Activated naive CD8-positive, alpha-beta T cell treated with anti-CD3 and anti-CD28 coated beads for 36 hours (primary cell): ENCODE results near the gene TRMO. TPM values are rescaled to one million over a fixed set of nuclear protein-coding genes. Genes with fewer than 3 reads are reported as not detected.
"Not testable (repeated sequence)": the region's sequence is repeated elsewhere in the genome, so short reads cannot be mapped to it uniquely, and the experiment has no call there.

Experiments
- DNase-seq: peaks from one replicate; pipeline ENCODE4 v3.0.0; 2021
- H3K27ac Mint-ChIP-seq: one replicate; pipeline ENCODE4 v1.8.0; 2022; ENCODE audit warnings: mild to moderate bottlenecking, moderate library complexity, mixed read lengths
- H3K27me3 Mint-ChIP-seq: one replicate; pipeline ENCODE4 v1.8.0; 2022; ENCODE audit warnings: mild to moderate bottlenecking, mixed read lengths
- H3K36me3 Mint-ChIP-seq: one replicate; pipeline ENCODE4 v1.8.0; 2021; ENCODE audit warnings: mild to moderate bottlenecking, mixed read lengths
- H3K4me1 Mint-ChIP-seq: one replicate; pipeline ENCODE4 v1.8.0; 2021; ENCODE audit warnings: mixed read lengths
- H3K4me3 Mint-ChIP-seq: one replicate; pipeline ENCODE4 v1.8.0; 2022; ENCODE audit warnings: mild to moderate bottlenecking, moderate library complexity, mixed read lengths
- H3K9me3 Mint-ChIP-seq: one replicate; pipeline ENCODE4 v1.8.0; 2022; ENCODE audit warnings: mixed read lengths
- total RNA-seq, 2 experiments: library from RNA; stranded (reverse); gene quantifications; one replicate each; pipeline ENCODE4 v1.2.3, GENCODE V29; 2021

TRMO gene
- total RNA-seq, 2 experiments from 2014 or later, result 17.7 to 18.1 TPM

GRCh38 chr9:97947094-97947493 is 24.8 kb upstream of the TRMO start:
- not testable (repeated sequence) for H3K4me3 Mint-ChIP-seq, H3K9me3 Mint-ChIP-seq, H3K27me3 Mint-ChIP-seq, H3K36me3 Mint-ChIP-seq, H3K27ac Mint-ChIP-seq, DNase-seq, H3K4me1 Mint-ChIP-seq

GRCh38 chr9:97945470-97945869 is 23.2 kb upstream of the TRMO start:
- not testable (repeated sequence) for H3K4me1 Mint-ChIP-seq, H3K36me3 Mint-ChIP-seq, H3K4me3 Mint-ChIP-seq, H3K9me3 Mint-ChIP-seq, H3K27me3 Mint-ChIP-seq, H3K27ac Mint-ChIP-seq, DNase-seq

- H3K27me3 Mint-ChIP-seq, result no peaks in the 10 kb centered on the region
- no peaks in the 10 kb centered on the region for H3K4me1 Mint-ChIP-seq
- no peak for DNase-seq
- H3K4me3 Mint-ChIP-seq, result no peak overlapping the region
- H3K27ac Mint-ChIP-seq, result no peak overlapping the region
- no peaks in the 10 kb centered on the region for H3K9me3 Mint-ChIP-seq
- no peaks in the 10 kb centered on the region for H3K36me3 Mint-ChIP-seq
Measured at GRCh38 chr9:97944612-97945011, 22.3 kb upstream of the TRMO start.

DNA sequence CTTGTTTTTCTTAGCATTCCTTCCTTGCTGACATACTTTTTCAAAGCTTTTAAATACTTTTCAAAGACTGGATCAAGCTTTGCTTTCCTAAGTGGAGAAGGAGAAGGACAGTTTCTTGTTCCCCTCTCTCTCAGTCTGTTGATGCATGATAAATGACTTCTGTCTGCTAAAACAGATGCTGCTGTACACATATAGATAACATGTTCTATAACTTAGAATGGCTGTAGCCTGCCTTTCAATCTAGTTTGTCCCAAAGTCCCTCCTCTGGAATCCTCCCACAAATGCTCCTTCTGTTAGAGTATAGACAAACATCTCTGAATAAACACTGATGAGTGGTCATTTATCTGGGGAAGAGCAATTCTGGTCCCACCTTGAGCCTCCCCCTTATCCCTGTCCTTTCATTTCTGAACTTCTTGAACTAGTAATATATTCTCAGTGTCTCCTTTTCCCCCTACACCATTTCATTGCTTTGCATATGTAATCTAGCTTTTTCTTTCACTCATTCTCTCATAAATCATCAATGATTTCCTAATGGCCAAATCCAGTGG is 21.1 kb upstream of the TRMO start:
- no peak overlapping the region for H3K27ac Mint-ChIP-seq
- no peak overlapping the region for H3K4me3 Mint-ChIP-seq
- no peaks in the 10 kb centered on the region for H3K36me3 Mint-ChIP-seq
- H3K27me3 Mint-ChIP-seq, result no peaks in the 10 kb centered on the region
- DNase-seq, result no peak
- H3K4me1 Mint-ChIP-seq, result peaks cover 5% of the 10 kb centered on the region
- H3K9me3 Mint-ChIP-seq, result no peaks in the 10 kb centered on the region

- no peaks in the 10 kb centered on the region for H3K36me3 Mint-ChIP-seq
- H3K9me3 Mint-ChIP-seq, result no peaks in the 10 kb centered on the region
- no peak overlapping the region for H3K27ac Mint-ChIP-seq
- no peaks in the 10 kb centered on the region for H3K27me3 Mint-ChIP-seq
- no peak overlapping the region for H3K4me3 Mint-ChIP-seq
- DNase-seq, result no peak
- H3K4me1 Mint-ChIP-seq, result peaks cover 15% of the 10 kb centered on the region
Measured at GRCh38 chr9:97941323-97941722, 19.0 kb upstream of the TRMO start.

DNA sequence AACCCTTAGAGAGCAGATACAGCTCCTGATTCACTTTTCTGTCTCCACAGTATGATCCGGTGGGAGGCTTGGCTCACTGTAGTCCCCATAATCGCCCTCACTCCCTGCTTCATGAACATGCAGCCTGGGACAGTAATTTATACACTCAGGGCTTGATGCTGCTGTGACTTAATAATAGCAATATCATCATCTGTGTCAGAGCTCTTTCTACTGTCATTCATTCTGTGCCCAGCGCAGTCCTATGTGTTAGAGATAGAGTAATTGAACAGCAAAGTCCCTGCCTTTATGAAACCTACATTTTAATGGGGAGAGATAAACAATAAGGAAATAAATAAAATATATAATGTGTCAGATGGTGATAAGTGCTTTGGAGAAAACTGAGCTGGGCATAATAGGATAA is 18.4 kb upstream of the TRMO start:
- Mint-ChIP-seq H3K4me1 (peaks cover 15% of the 10 kb centered on the region), H3K4me3 (no peak overlapping the region), H3K9me3 (no peaks in the 10 kb centered on the region), H3K27ac (no peak overlapping the region), H3K36me3 (no peaks in the 10 kb centered on the region), H3K27me3 (no peaks in the 10 kb centered on the region)
- DNase-seq, result no peak

DNA sequence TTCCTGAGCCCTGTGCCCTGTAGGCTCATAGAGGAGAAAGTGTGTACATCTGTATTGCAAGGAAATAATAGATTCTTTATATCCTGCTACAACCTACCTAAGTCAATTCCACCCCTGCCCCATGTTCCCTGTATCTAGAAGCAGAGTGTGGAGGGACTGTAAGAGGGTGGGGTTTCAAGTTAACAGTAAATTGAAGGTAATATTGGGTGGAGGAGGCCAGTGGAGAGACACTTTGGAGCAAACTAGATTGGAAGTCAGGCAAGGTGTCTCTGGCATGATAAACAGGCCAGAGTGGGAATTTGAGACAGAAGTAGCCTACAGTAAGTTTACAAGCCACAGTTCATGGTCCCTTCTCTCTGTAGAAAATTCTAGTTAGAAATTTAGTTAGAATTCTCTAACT is 17.9 kb upstream of the TRMO start:
- DNase-seq, result no peak
- Mint-ChIP-seq H3K27me3 (no peaks in the 10 kb centered on the region), H3K9me3 (no peaks in the 10 kb centered on the region), H3K4me3 (no peak overlapping the region), H3K27ac (no peak overlapping the region), H3K4me1 (peaks cover 15% of the 10 kb centered on the region), H3K36me3 (no peaks in the 10 kb centered on the region)

DNA sequence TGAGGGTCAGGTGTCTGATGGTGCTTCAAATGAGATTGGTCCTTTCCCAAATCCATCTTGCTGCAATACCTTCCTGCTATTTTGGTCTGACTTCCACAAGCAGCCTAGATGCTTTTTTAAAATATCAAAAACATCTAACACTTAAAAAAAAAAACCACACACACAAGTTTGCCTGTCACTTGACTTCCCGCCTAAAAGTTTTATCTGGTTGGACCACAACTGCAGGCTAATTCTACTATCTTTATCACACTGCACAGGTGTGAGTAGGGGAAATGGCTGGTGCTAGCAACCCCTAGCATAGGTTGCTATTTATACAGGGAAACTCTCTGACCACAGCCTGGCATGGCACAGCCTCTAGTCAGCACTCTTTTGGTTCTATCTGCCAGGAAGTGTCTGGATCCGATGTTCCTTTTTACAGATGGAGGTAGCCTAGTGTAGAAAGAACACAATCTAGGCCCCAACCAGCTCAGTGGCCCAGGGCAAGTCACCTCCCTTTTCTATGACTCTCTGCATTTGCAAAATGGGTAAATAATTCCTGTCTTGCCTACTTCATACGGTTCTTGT is 15.9 kb upstream of the TRMO start, which contains the start of gene HEMGN:
HEMGN (minus strand) TSS at position 92 of the 564 bp plus-strand sequence; CDS start at position 56, 36 bp downstream.
- Mint-ChIP-seq H3K4me1 (peaks cover 22% of the 10 kb centered on the region), H3K9me3 (no peaks in the 10 kb centered on the region), H3K36me3 (no peaks in the 10 kb centered on the region), H3K4me3 (peak within 1 kb of the TSS; percentile 16), H3K27me3 (no peaks in the 10 kb centered on the region), H3K27ac (peak within 1 kb of the TSS; percentile 76)
- no peak for DNase-seq

DNA sequence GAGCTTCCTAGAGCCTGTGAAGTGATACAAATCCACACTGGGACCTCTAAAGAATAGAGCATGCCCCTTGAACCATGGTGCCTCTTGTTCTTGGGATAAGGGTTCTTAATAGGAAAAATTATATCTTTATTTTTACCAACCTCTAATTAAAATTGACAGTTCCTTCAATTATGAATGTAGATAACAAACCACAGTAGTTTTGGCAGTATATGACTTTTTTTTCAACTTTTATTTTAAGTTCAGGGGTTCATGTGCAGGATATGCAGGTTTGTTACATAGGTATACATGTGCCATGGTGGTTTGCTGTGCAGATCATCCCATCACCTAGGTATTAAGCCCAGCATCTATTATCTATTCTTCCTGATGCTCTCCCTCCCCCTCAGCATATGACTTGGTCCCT is 14.7 kb upstream of the TRMO start:
- H3K4me3 Mint-ChIP-seq, result no peak overlapping the region
- H3K4me1 Mint-ChIP-seq, result peaks cover 22% of the 10 kb centered on the region
- no peaks in the 10 kb centered on the region for H3K9me3 Mint-ChIP-seq
- H3K27me3 Mint-ChIP-seq, result no peaks in the 10 kb centered on the region
- DNase-seq, result no peak
- H3K27ac Mint-ChIP-seq, result no peak overlapping the region
- no peaks in the 10 kb centered on the region for H3K36me3 Mint-ChIP-seq

- Mint-ChIP-seq H3K9me3 (no peaks in the 10 kb centered on the region), H3K27me3 (no peaks in the 10 kb centered on the region), H3K4me1 (peaks cover 35% of the 10 kb centered on the region), H3K27ac (no peak overlapping the region), H3K36me3 (no peaks in the 10 kb centered on the region), H3K4me3 (no peak overlapping the region)
- no peak for DNase-seq
Measured at GRCh38 chr9:97935276-97935675, 13.0 kb upstream of the TRMO start.

DNA sequence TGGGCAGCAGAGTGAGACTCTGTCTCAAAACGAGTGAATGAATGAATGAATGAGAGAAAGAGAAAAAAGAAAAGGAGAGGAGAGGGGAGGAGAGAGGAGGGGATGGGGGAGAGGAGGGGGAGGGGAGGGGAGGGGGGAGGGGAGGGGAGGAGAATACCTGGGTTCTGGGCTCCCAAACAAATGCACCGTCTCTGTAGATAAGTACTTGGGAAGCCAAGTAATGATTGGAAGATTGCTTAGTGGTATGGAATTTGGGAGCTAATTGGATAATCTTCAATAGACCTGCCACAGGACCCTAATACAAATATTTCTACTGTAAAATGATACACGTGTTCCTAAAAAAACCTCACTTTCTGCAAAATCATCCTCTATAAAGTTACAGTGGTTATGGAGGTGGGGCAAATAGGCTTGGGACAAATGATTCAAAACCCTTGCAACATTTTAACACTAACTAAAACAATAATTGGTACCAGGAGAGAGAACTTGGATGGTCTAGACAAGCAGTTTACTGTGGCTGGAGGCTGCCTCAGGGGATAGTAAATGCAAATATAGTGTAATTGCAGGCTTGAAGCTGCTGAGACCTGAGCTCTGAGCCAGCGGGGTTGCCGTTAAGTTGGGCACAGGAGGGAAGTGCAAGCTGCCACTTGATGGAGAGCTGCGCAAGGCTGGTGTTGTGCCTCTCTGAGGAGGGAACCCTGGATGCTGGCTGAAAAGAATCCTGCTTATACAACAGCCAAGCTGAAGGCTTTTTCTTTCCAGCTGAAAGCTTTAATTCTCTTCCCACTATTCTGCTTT is 12.2 kb upstream of the TRMO start:
- peaks cover 40% of the 10 kb centered on the region for H3K4me1 Mint-ChIP-seq
- no peak overlapping the region for H3K4me3 Mint-ChIP-seq
- no peak overlapping the region for H3K27ac Mint-ChIP-seq
- H3K9me3 Mint-ChIP-seq, result no peaks in the 10 kb centered on the region
- H3K27me3 Mint-ChIP-seq, result no peaks in the 10 kb centered on the region
- H3K36me3 Mint-ChIP-seq, result no peaks in the 10 kb centered on the region
- no peak for DNase-seq

GRCh38 chr9:97933297-97933998 is 11.1 kb upstream of the TRMO start:
- H3K27me3 Mint-ChIP-seq, result no peaks in the 10 kb centered on the region
- no peaks in the 10 kb centered on the region for H3K36me3 Mint-ChIP-seq
- H3K27ac Mint-ChIP-seq, result no peak overlapping the region
- H3K4me3 Mint-ChIP-seq, result no peak overlapping the region
- no peak for DNase-seq
- H3K9me3 Mint-ChIP-seq, result no peaks in the 10 kb centered on the region
- peaks cover 42% of the 10 kb centered on the region for H3K4me1 Mint-ChIP-seq

DNA sequence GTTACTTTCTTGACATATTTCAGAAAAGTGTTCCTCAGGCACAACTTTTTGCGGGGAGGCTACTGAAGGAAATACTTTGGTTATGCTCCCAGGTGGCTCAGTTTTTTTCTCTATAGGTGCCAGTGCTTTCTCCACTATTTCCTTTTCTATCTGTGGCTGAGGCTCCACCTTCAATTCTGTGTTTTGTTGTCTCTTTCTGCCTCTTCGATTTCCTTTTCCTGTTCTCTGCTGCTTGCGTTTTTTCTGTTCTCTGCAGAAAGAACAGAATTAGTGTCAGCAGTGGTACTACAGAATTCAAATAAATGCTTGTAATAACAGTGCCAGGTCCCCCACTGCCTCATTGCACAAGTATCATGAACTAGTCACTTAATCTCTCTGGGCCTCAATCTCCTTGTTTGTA is 8.7 kb upstream of the TRMO start:
- DNase-seq, result no peak
- Mint-ChIP-seq H3K27ac (peak overlapping the region; percentile 81), H3K9me3 (no peaks in the 10 kb centered on the region), H3K4me1 (peaks cover 32% of the 10 kb centered on the region), H3K36me3 (no peaks in the 10 kb centered on the region), H3K4me3 (peak overlapping the region; percentile 59), H3K27me3 (no peaks in the 10 kb centered on the region)

- Mint-ChIP-seq H3K4me3 (peak overlapping the region; percentile 62), H3K27ac (peak overlapping the region; percentile 55), H3K36me3 (no peaks in the 10 kb centered on the region), H3K4me1 (peaks cover 29% of the 10 kb centered on the region), H3K27me3 (no peaks in the 10 kb centered on the region), H3K9me3 (no peaks in the 10 kb centered on the region)
- no peak for DNase-seq
Measured at GRCh38 chr9:97928986-97929604, 6.8 kb upstream of the TRMO start.
